Left ventricle myocardium inferior (tissue), 1 donor: ENCODE data around the gene HNRNPH1. TPM values are rescaled to one million over a fixed set of nuclear protein-coding genes. Genes with fewer than 3 reads are reported as not detected.

Experiments
- DNase-seq: peaks from one replicate; pipeline ENCODE4 v3.0.0-alpha.2; 2020
- H3K27ac ChIP-seq: fragments of 200-600 bp; replicated peaks from 2 replicates; pipeline ENCODE4 v1.8.0; 2021
- H3K27me3 ChIP-seq: fragments of 200-600 bp; 2 replicates; pipeline ENCODE4 v1.8.0; 2021; ENCODE audit warnings: low read depth
- H3K36me3 ChIP-seq: fragments of 200-600 bp; 2 replicates; pipeline ENCODE4 v1.8.0; 2021
- H3K4me1 ChIP-seq: fragments of 200-600 bp; 2 replicates; pipeline ENCODE4 v1.8.0; 2021
- H3K4me3 ChIP-seq: fragments of 200-600 bp; 2 replicates; pipeline ENCODE4 v1.8.0; 2021; ENCODE audit warnings: mild to moderate bottlenecking, moderate library complexity
- H3K9me3 ChIP-seq: fragments of 200-600 bp; replicated peaks from 2 replicates; pipeline ENCODE4 v1.8.0; 2021
- intact Hi-C: fragments of 100-400 bp; cut with micrococcal nuclease; formaldehyde crosslinking; loops from one replicate; pipeline ENCODE4 v1.11.0; 2022
- total RNA-seq: library from RNA; stranded (reverse); fragmentation: NEBNext Ultra II Directional; extraction: Animal tissue kit (Norgen Biotek cat#: 25700); gene quantifications from one replicate; pipeline ENCODE4 v1.2.1, GENCODE V29; 2021
- TF ChIP-seq, protein P1 (sequence below): fragments of 200-600 bp; IDR thresholded peaks from 2 replicates; pipeline ENCODE4 v1.8.0; 2021; ENCODE audit warnings: antibody characterized with exemption, mild to moderate bottlenecking, borderline replicate concordance
- donor health status: DM: no; HTN: yes; CAD: no; lungs with severe emphysema.

HNRNPH1 gene
- total RNA-seq, 1 donor from 2014 or later: 207 TPM

DNA sequence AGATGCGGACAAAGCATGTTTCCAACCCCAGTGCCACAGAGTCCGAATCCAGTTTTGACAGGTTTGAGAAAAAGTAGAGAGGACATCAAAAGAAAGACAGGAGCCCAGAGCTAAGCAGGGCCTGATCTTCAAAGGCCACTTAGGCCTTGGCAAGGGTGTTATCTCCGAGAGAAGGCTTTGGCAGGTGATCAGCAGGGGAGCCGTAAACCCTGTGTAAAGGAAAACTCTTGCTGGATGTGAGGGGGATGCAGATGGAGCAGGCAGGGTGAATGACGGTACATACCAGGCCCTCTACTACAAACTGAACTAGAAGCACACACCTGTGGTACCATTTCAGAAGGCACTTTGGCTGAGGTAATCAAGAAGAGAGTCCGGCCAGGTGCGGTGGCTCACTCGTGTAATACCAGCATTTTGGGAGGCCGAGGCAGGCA, 1.4 kb upstream of the HNRNPH1 start:
- Histone ChIP-seq H3K27me3 (no peaks in the 10 kb centered on the region), H3K4me1 (peaks cover 46% of the 10 kb centered on the region), H3K36me3 (peaks cover 27% of the 10 kb centered on the region), H3K27ac (peak overlapping the region; percentile 100), H3K4me3 (peak overlapping the region; percentile 99), H3K9me3 (no peaks in the 10 kb centered on the region)
- DNase-seq: no peak
- TF ChIP-seq, protein P1, sequence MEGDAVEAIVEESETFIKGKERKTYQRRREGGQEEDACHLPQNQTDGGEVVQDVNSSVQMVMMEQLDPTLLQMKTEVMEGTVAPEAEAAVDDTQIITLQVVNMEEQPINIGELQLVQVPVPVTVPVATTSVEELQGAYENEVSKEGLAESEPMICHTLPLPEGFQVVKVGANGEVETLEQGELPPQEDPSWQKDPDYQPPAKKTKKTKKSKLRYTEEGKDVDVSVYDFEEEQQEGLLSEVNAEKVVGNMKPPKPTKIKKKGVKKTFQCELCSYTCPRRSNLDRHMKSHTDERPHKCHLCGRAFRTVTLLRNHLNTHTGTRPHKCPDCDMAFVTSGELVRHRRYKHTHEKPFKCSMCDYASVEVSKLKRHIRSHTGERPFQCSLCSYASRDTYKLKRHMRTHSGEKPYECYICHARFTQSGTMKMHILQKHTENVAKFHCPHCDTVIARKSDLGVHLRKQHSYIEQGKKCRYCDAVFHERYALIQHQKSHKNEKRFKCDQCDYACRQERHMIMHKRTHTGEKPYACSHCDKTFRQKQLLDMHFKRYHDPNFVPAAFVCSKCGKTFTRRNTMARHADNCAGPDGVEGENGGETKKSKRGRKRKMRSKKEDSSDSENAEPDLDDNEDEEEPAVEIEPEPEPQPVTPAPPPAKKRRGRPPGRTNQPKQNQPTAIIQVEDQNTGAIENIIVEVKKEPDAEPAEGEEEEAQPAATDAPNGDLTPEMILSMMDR: no peak
- intact Hi-C loops: no loop called here

DNA sequence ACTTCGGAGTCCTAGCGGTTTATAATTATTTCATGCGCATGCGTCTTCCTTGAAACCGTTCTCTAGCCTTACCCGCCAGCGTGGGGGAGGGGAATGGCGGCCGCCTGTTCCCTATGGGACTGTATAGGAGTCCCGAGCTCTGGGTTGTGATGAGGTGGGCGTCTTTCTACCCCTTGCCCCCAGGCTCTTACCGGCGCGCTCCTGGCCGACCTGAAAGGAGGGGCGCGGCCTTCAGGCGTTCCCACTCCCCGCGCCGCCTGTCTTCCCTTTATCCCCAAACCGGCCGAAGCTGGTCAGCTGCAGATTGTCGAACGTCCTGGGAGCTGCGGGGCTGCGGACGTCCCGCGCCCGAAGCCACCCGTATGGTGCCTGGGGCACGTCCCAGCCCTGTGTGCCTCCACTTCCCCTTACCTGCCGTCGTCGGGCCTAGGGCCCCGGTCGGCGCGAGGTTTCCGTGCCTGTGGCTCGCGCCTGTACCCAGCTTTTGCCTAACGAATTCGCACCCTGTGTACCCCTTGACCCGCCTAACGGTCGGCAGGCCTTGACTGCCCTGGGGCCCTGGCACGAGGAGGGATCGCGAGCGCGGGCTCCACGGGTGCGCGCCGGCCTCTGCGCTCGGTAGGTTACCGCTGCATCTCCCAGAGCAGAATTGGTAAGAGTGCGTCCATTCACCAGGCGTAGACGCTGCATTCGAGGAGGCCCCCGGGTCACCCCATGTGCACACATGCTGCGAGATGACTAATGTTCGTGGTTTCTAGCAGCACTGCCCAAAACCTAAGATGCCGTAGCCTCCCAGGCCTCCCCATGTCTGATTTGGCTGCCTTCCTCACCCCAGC, 653 bp upstream of the HNRNPH1 start:
- Histone ChIP-seq H3K36me3 (peaks cover 34% of the 10 kb centered on the region), H3K9me3 (no peaks in the 10 kb centered on the region), H3K4me3 (peak overlapping the region; percentile 99), H3K4me1 (peaks cover 54% of the 10 kb centered on the region), H3K27ac (peak overlapping the region; percentile 100), H3K27me3 (no peaks in the 10 kb centered on the region)
- TF ChIP-seq, protein P1: no peak
- intact Hi-C loops: no loop called here
- peak; percentile 41 for DNase-seq

GRCh38 chr5:179621551-179622214, 1.8 kb downstream of the HNRNPH1 start:
- peak overlapping the region; percentile 100 for H3K27ac ChIP-seq
- H3K9me3 ChIP-seq: no peaks in the 10 kb centered on the region
- no peak for DNase-seq
- intact Hi-C loops: no loop called here
- H3K4me3 ChIP-seq: peak overlapping the region; percentile 99
- peaks cover 59% of the 10 kb centered on the region for H3K36me3 ChIP-seq
- TF ChIP-seq, protein P1: no peak
- H3K4me1 ChIP-seq: peaks cover 78% of the 10 kb centered on the region
- no peaks in the 10 kb centered on the region for H3K27me3 ChIP-seq

DNA sequence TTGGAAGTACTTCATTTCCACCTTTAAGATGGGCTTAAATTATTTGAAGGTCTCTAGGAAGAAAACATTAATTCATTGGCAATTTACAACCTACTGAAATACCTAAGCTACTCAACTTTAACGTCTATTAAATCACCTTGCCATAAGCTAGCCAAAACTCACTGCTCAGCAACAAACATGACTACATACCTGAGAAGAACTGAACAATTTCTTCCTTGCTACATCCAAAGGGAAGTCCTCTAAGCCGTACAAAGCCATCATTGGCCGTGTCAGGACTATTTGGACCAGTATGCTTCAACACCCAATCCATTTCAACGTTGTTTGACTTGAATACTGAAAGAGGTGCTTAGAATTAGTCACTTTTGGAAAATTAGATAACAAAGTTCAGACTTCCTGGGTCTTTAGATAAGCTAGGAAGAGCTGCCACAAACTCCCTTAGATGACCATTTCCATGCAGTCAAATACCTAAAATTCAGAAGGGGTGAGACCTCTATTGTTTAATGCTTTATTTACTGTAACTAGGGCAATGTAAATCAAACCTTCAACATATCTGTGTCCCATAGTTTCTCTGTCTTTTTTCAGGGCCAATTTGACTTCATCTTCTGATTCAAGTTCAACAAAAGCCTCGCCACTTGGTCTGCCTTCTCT, 2.6 kb downstream of the HNRNPH1 start:
- H3K36me3 ChIP-seq: peaks cover 67% of the 10 kb centered on the region
- no peaks in the 10 kb centered on the region for H3K9me3 ChIP-seq
- TF ChIP-seq, protein P1: no peak
- H3K27ac ChIP-seq: peak overlapping the region; percentile 100
- intact Hi-C loops: no loop called here
- H3K27me3 ChIP-seq: no peaks in the 10 kb centered on the region
- H3K4me1 ChIP-seq: peaks cover 86% of the 10 kb centered on the region
- DNase-seq: no peak
- H3K4me3 ChIP-seq: peak overlapping the region; percentile 99

DNA sequence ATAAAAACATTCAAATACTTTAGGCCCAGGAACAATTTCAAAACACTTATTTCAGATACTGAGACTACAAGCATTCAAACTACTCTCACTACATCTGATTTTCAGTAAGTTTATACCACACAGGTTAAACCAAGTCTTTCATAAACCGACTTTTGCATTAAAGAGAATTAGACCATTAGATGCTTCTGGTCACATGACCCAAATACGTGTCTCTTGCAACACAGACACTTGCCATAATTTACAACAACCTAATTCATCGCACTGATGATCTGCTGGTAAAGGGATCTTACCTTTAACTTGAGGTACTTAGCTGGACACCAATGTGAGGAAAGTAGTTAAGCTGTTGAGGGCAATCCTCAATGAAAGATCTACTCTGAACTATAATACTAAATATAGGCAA, 3.2 kb downstream of the HNRNPH1 start:
- Histone ChIP-seq H3K27me3 (no peaks in the 10 kb centered on the region), H3K4me1 (peaks cover 92% of the 10 kb centered on the region), H3K36me3 (peaks cover 73% of the 10 kb centered on the region), H3K9me3 (no peaks in the 10 kb centered on the region), H3K4me3 (peak overlapping the region; percentile 99), H3K27ac (peak overlapping the region; percentile 100)
- intact Hi-C loops: no loop called here
- no peak for DNase-seq
- TF ChIP-seq, protein P1: no peak
